Stomach smooth muscle (tissue), 2 donors: ENCODE data around the gene SCAANT1.

Source experiments
- H3K27ac ChIP-seq: one replicate; pipeline ENCODE4 v1.7.0; 2013; ENCODE audit warnings: mild to moderate bottlenecking, low read length, inconsistent platforms
- H3K27me3 ChIP-seq, 2 donors: one replicate each; pipeline ENCODE4 v1.7.0; 2013; ENCODE audit warnings: low read length in 2 of 2; ENCODE audit not compliant: insufficient read depth in 2 of 2, control insufficient read depth in 1 of 2
- H3K36me3 ChIP-seq, 2 donors: one replicate each; pipeline ENCODE4 v1.7.0; 2013; ENCODE audit warnings: low read length in 2 of 2; ENCODE audit not compliant: control insufficient read depth in 2 of 2, insufficient read depth in 2 of 2
- H3K4me1 ChIP-seq: one replicate; pipeline ENCODE4 v1.7.0; 2013; ENCODE audit warnings: low read length; ENCODE audit not compliant: control insufficient read depth, insufficient read depth
- H3K4me3 ChIP-seq, 2 donors: one replicate each; pipeline ENCODE4 v1.7.0; 2013; ENCODE audit warnings: low read length in 2 of 2
- H3K9ac ChIP-seq, 2 donors: one replicate each; pipeline ENCODE4 v1.7.0; 2013; ENCODE audit warnings: low read length in 2 of 2, mild to moderate bottlenecking in 1 of 2
- H3K9me3 ChIP-seq, 2 donors: one replicate each; pipeline ENCODE4 v1.7.0; 2013; ENCODE audit warnings: low read length in 2 of 2; ENCODE audit not compliant: control insufficient read depth in 2 of 2
- donor health status: healthy.
- donor health status: Pancreatic carcinoma.

SCAANT1 gene

GRCh38 chr3:63949005-63949404, 36.8 kb upstream of the SCAANT1 start:
- no peak overlapping the region for H3K27ac ChIP-seq
- H3K9ac ChIP-seq: no peak overlapping the region
- H3K4me3 ChIP-seq: no peak overlapping the region
- peaks cover 14% of the 10 kb centered on the region for H3K4me1 ChIP-seq
- H3K27me3 ChIP-seq: no peaks in the 10 kb centered on the region
- H3K36me3 ChIP-seq: peaks cover under 1 to 1% of the 10 kb centered on the region in 2 donors
- H3K9me3 ChIP-seq: no peaks in the 10 kb centered on the region

GRCh38 chr3:63947594-63947993, 35.4 kb upstream of the SCAANT1 start:
- H3K36me3 ChIP-seq: peaks cover 0 to 4% of the 10 kb centered on the region in 2 donors
- H3K4me1 ChIP-seq: peaks cover 14% of the 10 kb centered on the region
- H3K4me3 ChIP-seq: no peak overlapping the region
- no peaks in the 10 kb centered on the region for H3K9me3 ChIP-seq
- no peak overlapping the region for H3K9ac ChIP-seq
- no peak overlapping the region for H3K27ac ChIP-seq
- H3K27me3 ChIP-seq: no peaks in the 10 kb centered on the region

GRCh38 chr3:63946753-63947152, 34.6 kb upstream of the SCAANT1 start:
- H3K36me3 ChIP-seq: peaks cover 0 to 5% of the 10 kb centered on the region in 2 donors
- H3K27me3 ChIP-seq: no peaks in the 10 kb centered on the region
- H3K9me3 ChIP-seq: no peaks in the 10 kb centered on the region
- peaks cover 14% of the 10 kb centered on the region for H3K4me1 ChIP-seq
- no peak overlapping the region for H3K4me3 ChIP-seq
- H3K9ac ChIP-seq: no peak overlapping the region
- no peak overlapping the region for H3K27ac ChIP-seq

GRCh38 chr3:63945558-63946096, 33.4 kb upstream of the SCAANT1 start:
- no peak overlapping the region for H3K27ac ChIP-seq
- no peaks in the 10 kb centered on the region for H3K27me3 ChIP-seq
- H3K9me3 ChIP-seq: no peaks in the 10 kb centered on the region

GRCh38 chr3:63943678-63944077, 31.5 kb upstream of the SCAANT1 start:
- peaks cover 0 to 5% of the 10 kb centered on the region in 2 donors for H3K36me3 ChIP-seq
- H3K9me3 ChIP-seq: no peaks in the 10 kb centered on the region
- no peaks in the 10 kb centered on the region for H3K27me3 ChIP-seq
- H3K27ac ChIP-seq: no peak overlapping the region
- H3K4me1 ChIP-seq: peaks cover 14% of the 10 kb centered on the region
- no peak overlapping the region for H3K9ac ChIP-seq
- H3K4me3 ChIP-seq: no peak overlapping the region

More at GRCh38 chr3:63945558-63946096, 33.4 kb upstream of the SCAANT1 start:
- no peak overlapping the region for H3K9ac ChIP-seq
- H3K4me3 ChIP-seq: no peak overlapping the region
- peaks cover 14% of the 10 kb centered on the region for H3K4me1 ChIP-seq
- H3K36me3 ChIP-seq: peaks cover 0 to 5% of the 10 kb centered on the region in 2 donors

- Histone ChIP-seq H3K27ac (no peak overlapping the region), H3K9me3 (no peaks in the 10 kb centered on the region), H3K36me3 (peaks cover 0 to 5% of the 10 kb centered on the region in 2 donors), H3K9ac (no peak overlapping the region), H3K4me1 (peaks cover 9% of the 10 kb centered on the region), H3K4me3 (no peak overlapping the region), H3K27me3 (no peaks in the 10 kb centered on the region)
These were observed 30.3 kb upstream of the SCAANT1 start for GRCh38 chr3:63942528-63942927.

- H3K9ac ChIP-seq: no peak overlapping the region
- no peak overlapping the region for H3K4me3 ChIP-seq
- H3K4me1 ChIP-seq: peaks cover 5% of the 10 kb centered on the region
- no peaks in the 10 kb centered on the region for H3K9me3 ChIP-seq
- H3K27ac ChIP-seq: no peak overlapping the region
- H3K36me3 ChIP-seq: peaks cover 0 to 5% of the 10 kb centered on the region in 2 donors
- H3K27me3 ChIP-seq: no peaks in the 10 kb centered on the region
These were observed 28.2 kb upstream of the SCAANT1 start for GRCh38 chr3:63940389-63940757.

- Histone ChIP-seq H3K27me3 (no peaks in the 10 kb centered on the region), H3K9me3 (no peaks in the 10 kb centered on the region), H3K4me3 (no peak overlapping the region), H3K36me3 (peaks cover 0 to 2% of the 10 kb centered on the region in 2 donors), H3K4me1 (peaks cover 4% of the 10 kb centered on the region), H3K9ac (no peak overlapping the region), H3K27ac (no peak overlapping the region)
These were observed 25.8 kb upstream of the SCAANT1 start for GRCh38 chr3:63937661-63938651.

- peaks cover 0 to under 1% of the 10 kb centered on the region in 2 donors for H3K36me3 ChIP-seq
- no peak overlapping the region for H3K4me3 ChIP-seq
- no peak overlapping the region for H3K27ac ChIP-seq
- no peaks in the 10 kb centered on the region for H3K9me3 ChIP-seq
- no peaks in the 10 kb centered on the region for H3K27me3 ChIP-seq
- H3K4me1 ChIP-seq: peaks cover 7% of the 10 kb centered on the region
- H3K9ac ChIP-seq: no peak overlapping the region
These were observed 24.7 kb upstream of the SCAANT1 start for GRCh38 chr3:63936925-63937324.

- H3K36me3 ChIP-seq: no peaks in the 10 kb centered on the region
- H3K27ac ChIP-seq: no peak overlapping the region
- peaks cover 7% of the 10 kb centered on the region for H3K4me1 ChIP-seq
- H3K9ac ChIP-seq: no peak overlapping the region
- H3K27me3 ChIP-seq: no peaks in the 10 kb centered on the region
- H3K4me3 ChIP-seq: no peak overlapping the region
- H3K9me3 ChIP-seq: no peaks in the 10 kb centered on the region
These were observed 22.1 kb upstream of the SCAANT1 start for GRCh38 chr3:63934041-63934866.
